HG03457 (cell line): ENCODE measurements around the gene CHD9.
"Not testable (repeated sequence)": the region's sequence is repeated elsewhere in the genome, so short reads cannot be mapped to it uniquely, and the experiment has no call there.

Experiments
- ATAC-seq: cut with Tn5 transposase; IDR thresholded peaks from one replicate; pipeline ENCODE4 v1.9.1; 2021; ENCODE audit warnings: moderate number of reproducible peaks; ENCODE audit not compliant: unreplicated experiment

CHD9 gene, protein sequence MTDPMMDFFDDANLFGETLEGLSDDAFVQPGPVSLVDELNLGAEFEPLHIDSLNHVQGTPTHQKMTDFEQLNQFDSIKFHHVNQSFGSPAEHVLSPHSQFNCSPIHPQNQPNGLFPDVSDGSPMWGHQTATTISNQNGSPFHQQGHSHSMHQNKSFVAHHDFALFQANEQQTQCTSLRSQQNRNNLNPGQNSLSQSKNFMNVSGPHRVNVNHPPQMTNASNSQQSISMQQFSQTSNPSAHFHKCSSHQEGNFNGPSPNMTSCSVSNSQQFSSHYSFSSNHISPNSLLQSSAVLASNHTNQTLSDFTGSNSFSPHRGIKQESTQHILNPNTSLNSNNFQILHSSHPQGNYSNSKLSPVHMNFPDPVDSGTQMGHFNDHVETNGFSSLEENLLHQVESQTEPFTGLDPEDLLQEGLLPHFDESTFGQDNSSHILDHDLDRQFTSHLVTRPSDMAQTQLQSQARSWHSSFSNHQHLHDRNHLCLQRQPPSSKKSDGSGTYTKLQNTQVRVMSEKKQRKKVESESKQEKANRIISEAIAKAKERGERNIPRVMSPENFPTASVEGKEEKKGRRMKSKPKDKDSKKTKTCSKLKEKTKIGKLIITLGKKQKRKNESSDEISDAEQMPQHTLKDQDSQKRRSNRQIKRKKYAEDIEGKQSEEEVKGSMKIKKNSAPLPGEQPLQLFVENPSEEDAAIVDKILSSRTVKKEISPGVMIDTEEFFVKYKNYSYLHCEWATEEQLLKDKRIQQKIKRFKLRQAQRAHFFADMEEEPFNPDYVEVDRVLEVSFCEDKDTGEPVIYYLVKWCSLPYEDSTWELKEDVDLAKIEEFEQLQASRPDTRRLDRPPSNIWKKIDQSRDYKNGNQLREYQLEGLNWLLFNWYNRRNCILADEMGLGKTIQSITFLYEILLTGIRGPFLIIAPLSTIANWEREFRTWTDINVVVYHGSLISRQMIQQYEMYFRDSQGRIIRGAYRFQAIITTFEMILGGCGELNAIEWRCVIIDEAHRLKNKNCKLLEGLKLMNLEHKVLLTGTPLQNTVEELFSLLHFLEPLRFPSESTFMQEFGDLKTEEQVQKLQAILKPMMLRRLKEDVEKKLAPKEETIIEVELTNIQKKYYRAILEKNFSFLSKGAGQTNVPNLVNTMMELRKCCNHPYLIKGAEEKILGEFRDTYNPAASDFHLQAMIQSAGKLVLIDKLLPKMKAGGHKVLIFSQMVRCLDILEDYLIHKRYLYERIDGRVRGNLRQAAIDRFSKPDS (N-terminal part only)

DNA sequence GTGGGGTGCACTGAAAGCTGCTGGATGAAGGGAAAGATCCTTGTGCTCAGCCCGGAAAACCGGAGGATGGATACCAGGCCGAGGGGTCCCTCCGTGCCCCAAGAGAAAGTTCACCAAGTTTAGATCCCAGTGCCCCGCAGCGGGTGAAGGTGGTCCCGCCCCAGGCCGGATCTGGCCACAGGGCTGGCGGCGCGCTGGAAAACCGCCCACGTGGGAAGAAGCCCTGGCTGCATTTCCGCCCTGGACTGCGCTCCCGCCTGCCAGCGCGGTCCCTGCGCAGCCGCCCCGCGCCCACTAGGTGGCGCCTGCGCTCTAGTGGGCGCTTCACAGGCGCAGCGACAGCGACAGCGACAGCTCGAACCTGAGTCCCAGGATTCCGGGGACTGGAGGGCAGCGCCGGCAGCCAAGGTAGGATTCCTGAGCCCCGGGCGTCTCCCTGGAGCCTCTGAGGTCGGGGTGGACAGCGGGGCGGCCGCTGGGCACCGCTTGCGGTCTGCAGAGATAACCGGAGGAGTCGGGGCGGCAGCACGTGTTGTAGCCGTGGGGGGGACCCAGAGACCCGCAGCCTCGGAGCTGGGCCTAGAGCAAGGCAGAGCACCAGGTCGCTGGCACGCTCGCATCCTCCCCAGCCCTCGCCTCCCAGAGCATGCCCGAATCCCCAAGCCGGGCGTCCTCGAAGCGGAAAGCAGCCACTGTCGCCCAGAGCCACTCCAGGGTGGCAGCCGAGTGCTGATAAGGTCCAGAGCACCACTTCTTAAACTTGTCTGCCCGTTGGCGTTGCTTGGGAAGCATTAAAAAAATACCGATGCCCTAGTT is at the start of gene CHD9:
TSS of gene CHD9 (plus strand) at position 322 of the 816 bp plus-strand sequence. CDS start 101,099 bp downstream, outside the sequence.
- ATAC-seq = peak; percentile 58

DNA sequence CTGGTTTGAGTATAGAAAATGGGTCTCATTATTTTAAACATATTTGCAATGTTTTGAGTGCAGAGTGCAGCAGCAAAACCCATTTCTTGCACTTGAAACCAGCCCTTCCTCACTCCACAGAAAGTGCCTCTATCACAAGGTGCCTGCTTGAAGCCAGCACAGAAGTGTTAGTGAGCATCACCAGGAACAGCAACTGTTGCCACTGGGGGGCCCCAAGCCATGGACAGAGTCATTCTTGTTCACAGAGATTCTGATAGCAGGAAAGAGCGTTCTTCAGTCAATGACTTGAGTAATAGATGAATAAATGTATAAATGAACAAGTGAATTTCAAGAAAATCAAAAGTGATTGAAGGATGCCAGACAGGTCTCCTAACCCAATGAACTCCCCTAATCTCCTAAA is 47.7 kb upstream of the CHD9 start:
- ATAC-seq = no peak

DNA sequence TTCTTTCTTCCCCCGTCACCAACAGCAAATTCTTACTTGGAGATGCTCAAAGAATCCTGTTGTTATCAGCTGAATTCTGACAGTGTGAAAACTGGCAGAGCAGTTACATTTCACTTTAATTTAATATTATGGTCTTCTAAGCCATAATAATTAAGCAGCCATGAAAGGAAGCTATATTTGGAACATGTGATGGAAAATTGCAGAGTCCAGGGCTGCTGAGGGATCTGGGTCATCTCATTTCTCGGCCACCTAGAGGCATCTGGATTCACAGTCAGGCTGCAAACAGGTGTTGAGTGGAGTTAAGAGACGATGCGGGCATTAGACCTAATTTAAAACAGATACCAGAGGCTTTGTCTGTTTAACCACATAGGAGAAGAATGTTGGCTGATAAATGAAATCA is 40.5 kb upstream of the CHD9 start:
- ATAC-seq = no peak

DNA sequence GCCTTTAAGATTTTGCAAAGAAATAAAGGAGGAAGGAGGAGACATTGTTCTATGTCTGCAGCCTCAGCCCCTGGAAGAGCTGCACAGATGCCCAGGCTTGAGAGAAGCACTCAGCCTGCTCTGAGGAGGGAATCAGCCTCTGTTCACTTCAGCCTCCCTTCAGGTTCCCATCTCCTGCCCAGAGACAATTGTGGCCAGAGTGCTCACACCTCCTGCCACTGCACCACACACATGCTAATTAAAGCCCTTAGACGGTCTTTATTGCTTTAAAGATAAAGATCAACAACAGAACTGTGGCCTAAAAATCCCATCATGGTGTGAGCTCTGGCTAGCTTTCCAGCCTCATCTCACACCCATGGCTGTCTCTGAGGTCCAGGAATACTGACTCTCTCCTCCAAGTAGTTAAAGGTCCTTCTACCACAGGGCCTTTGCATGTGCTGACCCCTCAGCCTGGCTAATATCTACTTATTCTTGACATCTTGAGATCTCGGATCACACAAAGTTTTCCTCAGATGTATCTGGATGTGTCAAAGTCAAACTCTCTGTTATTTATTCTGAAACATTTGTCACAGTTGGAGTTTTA is 35.9 kb upstream of the CHD9 start:
- no peak for ATAC-seq

DNA sequence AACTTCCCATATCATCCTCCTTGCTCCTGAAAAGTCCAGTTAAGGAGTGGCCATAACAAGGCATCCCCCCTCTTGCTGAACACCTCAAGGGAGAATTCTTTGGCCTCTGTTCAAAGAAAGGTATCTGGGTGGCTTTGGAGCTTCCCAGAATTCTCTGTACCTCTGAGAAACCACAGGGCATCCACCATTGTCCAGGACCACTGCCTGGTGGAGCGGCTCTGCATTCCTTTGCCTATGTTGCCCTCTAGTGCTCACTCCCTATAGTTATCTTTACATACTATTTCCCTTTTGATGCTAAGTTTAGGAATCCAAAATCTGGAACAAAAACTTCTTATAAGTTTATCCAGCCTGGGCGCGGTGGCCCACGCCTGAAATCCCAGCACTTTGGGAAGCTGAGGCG is 32.4 kb upstream of the CHD9 start:
- no peak for ATAC-seq

DNA sequence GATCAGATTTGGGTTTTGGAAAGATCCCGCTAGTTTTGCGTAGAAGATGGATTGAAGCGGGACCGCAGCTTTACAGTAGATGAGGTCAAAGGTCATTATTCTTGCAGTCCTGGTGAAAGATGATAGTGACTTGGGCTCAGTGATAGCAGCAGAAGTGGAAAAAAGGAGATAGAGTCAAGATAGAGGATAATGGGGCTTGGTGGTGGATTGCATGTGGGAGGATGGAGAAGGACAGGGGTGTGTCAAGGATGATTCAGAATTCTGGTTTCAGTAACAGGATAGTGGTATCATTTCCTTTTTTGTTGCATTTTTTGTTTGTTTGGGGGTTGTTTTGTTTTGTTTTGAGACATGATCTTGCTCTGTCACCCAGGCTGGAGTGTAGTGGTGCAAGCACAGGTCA is 30.7 kb upstream of the CHD9 start:
- no peak for ATAC-seq

DNA sequence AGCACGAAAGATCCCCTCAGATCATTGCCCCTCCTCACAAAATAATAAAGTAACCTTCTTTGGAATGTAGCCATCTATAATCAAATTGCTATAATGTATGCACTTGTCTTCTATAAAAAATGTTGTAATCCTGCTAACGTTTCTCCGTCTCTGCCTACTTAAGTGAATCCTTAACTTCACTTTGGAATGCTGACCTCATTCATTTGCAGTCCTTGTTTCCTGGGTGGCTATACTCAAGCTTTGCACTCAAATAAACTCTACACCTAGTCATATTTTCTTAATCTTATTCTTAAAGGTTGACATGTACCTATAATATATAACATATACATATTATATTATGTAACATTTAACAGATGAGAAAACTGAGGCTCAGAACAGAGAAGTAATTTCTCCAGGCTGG is 24.8 kb upstream of the CHD9 start:
- ATAC-seq = no peak

DNA sequence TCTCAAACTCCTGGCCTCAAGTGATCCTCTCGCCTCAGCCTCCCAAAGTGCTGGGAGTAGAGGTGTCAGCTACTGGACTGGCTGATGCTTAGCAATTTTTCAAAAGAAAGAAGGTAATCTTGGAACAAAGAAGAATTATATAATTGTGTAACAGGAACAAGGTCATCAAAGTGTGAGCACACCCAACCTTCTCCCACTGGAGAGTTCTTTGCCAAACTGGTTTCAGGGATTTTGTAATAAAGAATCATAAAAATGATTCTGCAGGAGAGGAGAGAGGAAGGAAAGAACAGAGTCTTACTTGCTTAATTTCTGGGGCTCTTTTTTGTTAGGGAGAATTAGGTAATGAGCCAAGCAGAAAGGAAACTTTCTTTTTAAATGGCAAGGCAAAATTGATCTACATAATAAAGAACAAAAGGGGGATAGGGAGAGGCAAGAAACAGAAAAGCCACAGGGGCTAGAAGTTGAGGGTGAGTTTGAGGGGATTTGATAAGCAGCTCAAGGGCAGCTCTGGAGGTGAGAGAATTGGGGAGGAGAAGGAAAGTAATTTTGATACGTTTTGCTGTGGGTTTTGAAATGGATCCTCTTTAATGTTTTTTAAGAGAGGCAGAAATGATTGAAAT is 23.4 kb upstream of the CHD9 start:
- ATAC-seq = no peak

DNA sequence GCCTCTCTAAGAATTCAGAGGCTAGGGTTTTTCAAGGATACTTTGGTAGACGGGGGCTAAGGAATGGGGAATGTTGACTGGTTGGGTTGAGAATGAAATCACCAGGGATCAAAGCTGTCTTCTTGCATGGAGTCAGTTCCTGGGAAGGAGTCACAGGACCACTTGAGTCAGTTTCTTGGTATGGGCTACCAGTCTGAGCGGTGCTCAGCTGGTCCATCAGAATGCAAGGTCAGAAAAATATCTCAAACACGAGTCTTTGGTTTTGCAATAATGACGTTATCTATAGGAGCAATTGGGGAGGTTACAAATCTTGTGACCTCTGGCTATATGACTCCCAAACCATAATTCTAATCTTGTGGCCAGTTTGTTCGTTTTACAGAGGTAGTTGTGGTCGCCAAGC is 20.5 kb upstream of the CHD9 start:
- ATAC-seq = no peak

DNA sequence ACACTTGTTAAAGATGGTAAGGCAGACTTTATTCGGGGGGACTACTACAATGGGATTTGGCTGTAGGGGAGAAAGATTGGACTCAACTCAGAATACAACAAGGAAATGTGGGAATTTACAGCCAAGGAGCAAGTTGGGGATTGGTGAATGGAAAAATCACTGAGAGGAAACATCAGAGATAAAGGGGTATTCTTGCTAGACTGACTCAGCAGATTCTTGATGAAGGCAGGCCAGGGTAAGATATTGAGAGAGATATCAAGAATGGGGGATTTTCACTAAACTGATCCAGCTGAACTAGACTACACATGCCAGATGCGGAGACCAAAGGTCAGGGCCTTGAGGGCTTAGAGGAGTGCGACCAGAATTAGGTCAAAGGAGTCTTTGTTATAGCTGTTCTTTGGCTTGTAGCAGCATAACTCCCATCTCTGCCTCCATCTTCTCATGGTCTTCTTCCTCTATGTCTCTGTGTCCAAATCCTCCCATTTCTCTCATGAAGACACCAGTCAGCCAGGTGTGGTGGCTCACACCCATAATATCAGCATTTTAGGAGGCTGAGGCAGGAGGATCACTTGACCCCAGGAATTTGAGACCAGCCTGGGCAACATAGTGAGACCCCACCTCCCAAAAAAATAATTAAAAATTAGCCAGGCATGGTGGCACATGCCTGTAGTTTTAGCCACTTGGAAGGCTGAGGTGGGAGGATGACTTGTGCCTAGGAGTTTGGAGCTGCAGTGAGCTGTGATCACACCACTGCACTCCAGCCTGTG is 19.4 kb upstream of the CHD9 start:
- ATAC-seq = no peak

DNA sequence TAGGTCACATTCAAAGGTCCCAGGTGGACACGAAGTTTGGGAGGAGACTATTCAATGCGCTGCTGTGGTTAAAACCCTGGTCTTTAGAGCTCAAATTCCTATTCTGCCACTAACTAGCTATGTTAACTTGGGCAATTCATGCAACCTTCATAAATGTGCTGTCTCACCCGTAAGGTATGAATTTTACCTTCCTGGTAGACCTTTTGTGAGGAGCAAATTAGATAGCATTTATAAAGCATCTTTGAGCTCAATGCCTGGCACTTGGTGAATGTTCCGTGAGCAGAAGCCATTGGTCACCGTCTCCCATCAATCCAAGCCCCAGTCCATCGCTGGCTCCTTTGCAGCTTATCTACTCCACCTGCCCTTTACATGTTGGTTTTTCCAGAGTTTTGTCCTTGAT is 18.7 kb upstream of the CHD9 start:
- ATAC-seq = no peak

DNA sequence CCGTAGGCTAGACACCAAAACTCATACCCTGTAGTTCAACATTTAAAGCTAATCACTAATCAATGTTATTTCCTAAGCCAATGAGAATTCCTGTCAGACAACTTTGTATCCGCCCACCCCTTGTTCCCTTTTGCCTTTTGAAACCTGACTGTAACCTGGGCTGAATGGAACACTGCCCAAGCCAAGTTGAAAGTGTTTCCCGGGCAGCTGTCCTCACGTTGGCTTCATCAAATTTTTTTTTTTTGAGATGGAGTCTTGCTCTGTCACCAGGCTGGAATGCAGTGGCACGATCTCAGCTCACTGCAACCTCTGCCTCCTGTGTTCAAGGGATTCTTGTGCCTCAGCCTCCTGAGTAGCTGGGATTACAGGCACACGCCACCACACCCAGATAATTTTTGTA is 18.1 kb upstream of the CHD9 start:
- not testable (repeated sequence) for ATAC-seq

DNA sequence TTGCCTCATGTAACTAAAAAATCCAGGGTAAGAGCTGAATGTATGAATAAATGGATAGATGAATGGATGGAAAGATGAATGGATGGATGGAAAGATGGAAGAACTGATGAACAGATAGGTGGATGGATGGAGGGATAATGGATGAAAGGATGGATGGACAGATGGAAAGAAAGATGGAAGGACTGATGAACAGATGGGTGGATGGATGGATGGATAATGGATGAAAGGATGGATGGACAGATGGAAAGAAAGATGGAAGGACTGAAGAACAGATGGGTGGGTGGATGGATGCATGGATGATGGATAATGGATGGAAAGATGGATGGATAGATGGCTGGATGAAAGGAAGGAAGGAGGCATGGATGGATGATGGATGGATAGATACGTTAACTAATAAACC is 14.0 kb upstream of the CHD9 start:
- no peak for ATAC-seq

DNA sequence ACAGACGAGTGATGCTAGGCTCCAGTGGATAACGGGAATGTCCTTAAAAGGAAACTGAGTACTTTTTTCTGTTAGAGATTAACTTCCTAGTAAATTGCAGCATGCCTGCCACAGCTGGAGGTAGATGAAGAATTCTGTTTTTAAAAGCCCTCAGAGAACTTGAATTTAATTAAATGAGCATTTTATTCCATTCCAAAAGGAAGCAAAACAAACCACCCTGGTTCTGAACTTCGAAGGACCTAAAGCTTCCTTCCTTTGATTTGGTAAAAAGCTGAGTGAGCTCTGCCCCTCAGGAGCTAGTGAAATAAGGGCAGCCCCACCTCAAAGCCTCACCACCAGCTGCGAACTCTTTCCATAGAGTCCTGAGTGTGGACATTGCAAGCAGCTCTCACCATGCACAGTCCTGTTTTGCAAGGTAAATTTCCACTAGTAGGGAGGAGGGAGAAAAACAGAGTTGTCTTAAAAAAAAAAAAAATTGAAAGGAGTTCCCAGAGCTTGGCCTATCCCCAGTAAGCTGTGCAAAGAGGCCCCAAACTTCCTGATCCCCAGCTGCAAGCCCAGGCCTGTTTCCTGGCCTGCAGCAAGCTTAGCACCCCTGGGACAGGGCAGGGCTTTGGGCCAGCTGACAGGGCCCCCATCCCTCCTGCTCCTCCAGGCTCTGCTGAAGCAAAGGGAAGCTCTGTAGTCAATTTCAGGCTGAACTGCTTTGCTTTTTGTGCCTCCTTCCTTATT is 13.3 kb upstream of the CHD9 start:
- ATAC-seq = no peak

DNA sequence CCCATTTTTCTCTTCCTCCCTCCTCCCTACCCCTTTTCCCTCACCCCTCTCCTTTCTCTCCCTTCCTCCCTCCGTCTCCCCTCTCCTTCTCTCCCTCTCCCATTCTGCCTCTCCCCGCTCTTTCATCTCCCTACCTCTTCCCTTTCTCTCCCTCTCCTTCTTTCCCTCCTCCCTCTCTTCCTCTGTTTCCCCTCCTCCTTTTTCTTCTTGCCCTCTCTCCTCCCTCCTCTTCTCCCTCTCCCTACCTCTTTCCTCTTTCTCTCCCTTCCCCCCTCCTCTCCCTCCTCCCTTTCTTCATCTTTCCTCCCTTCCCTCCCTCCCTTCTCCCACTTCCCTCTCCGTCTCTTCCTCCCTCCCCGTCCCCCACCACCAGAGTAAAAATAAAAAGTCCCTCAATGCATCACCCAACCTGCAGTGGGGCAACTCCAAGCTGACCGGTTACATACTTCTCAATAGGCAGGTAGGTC is 12.5 kb upstream of the CHD9 start:
- ATAC-seq = no peak

DNA sequence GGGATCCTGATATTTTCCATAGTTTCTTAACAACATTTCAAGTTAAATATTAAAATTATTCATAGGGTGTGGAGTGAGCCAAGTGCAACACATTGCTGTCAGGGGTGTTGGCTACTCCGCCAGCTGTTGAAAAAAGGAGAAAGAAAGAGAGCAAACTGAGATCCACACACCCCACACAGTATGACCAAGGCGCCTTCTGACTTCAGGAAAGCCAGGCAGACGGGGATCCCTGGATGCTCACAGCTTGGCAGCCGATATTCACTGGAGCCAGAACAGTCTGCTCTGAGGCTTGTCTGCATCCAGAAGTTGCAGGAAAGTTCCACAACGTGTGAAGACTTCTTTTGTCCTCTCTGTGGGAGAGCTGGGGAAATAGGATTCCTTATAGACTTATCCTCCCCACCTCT is 11.4 kb upstream of the CHD9 start:
- ATAC-seq = no peak

DNA sequence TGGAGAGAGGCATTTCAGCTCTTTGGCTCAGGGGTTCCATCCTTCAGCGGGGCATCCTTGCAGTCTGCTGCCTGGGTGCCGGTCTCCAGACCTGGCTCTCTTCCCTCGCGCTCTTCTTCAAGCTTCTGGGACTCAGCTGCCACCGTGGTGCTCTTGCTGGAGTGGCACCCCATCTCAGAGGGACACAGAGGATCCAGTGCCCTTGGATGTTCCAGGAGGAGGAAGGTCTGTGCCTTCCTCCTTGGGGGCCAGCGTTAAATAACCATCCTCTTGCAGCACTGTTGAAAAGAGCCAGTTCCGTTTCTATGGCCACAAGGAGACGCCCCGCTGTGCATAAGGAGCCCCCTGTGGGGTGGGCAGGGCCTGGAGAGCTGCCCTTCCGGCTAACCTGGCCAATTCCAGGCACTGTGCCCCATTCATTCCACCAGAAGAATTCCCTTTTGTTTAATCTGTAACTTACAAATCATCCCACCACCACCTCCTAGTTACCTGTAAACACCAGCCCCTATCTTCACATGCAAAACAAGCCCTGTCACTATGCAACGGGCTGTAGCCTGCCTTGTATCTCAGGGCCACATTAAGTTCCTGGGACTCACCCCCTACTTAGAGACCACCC is 10.7 kb upstream of the CHD9 start:
- ATAC-seq = no peak
